OCI-LY7 (cell line): ENCODE results near the gene RXRA. TPM values are rescaled to one million over a fixed set of nuclear protein-coding genes. Genes with fewer than 3 reads are reported as not detected.

Source experiments
- BruUV-seq: library from RNA; stranded (reverse); fragments of 400-500 nt; replicated peaks from 2 replicates; lab custom pipeline; 2021; lab: Mats Ljungman, UMichigan
- CTCF ChIA-PET: fragments of 300-600 bp; sonication (Branson Sonifier 250); formaldehyde crosslinking; loops from one replicate; lab custom pipeline; 2022; ENCODE audit warnings: antibody characterized with exemption; ENCODE audit not compliant: unreplicated experiment; lab: Charles Lee
- POLR2A ChIA-PET: fragments of 300-600 bp; sonication (Branson Sonifier 250); formaldehyde crosslinking; loops from one replicate; lab custom pipeline; 2022; ENCODE audit warnings: antibody characterized with exemption; lab: Charles Lee
- DNase-seq: peaks from one replicate; pipeline ENCODE4 v3.0.0-alpha.2; 2015; ENCODE audit warnings: low spot score
- H2AFZ ChIP-seq: fragments of 200-600 bp; sonication (generic), shearing (Covaris generic); 2 replicates; pipeline ENCODE4 v1.6.1; 2014; ENCODE audit warnings: mild to moderate bottlenecking, antibody characterized with exemption, low read length, moderate library complexity
- H3K27ac ChIP-seq: fragments of 200-600 bp; sonication (generic); 2 replicates; pipeline ENCODE4 v1.5.1; 2014; ENCODE audit warnings: mixed run types, low read depth, mild to moderate bottlenecking, moderate library complexity, low read length, inconsistent platforms; ENCODE audit not compliant: poor library complexity, severe bottlenecking
- H3K36me3 ChIP-seq: fragments of 200-600 bp; sonication (generic); 2 replicates; pipeline ENCODE4 v1.6.1; 2014; ENCODE audit warnings: mild to moderate bottlenecking, antibody characterized with exemption, low read length, moderate library complexity, mixed read lengths; ENCODE audit not compliant: insufficient read depth
- H3K4me1 ChIP-seq: fragments of 200-600 bp; sonication (generic); 2 replicates; pipeline ENCODE4 v1.5.1; 2014; ENCODE audit warnings: mild to moderate bottlenecking, low read length; ENCODE audit not compliant: insufficient read depth, poor library complexity, severe bottlenecking
- H3K4me2 ChIP-seq: fragments of 200-600 bp; sonication (generic); 2 replicates; pipeline ENCODE4 v1.6.1; 2014; ENCODE audit warnings: mild to moderate bottlenecking, low read length
- H3K4me3 ChIP-seq: fragments of 200-600 bp; sonication (generic); 2 replicates; pipeline ENCODE4 v1.5.1; 2014; ENCODE audit warnings: mild to moderate bottlenecking, low read depth, low read length; ENCODE audit not compliant: poor library complexity, severe bottlenecking
- H3K79me2 ChIP-seq: fragments of 200-600 bp; sonication (generic); 2 replicates; pipeline ENCODE4 v1.6.1; 2016; ENCODE audit warnings: low read depth, mild to moderate bottlenecking, low read length, moderate library complexity, mixed read lengths; ENCODE audit not compliant: insufficient read depth
- H3K9me2 ChIP-seq: fragments of 200-600 bp; sonication (generic); 2 replicates; pipeline ENCODE4 v1.6.1; 2016; ENCODE audit warnings: mild to moderate bottlenecking, low read length, mixed read lengths; ENCODE audit not compliant: insufficient read depth
- H3K9me3 ChIP-seq: fragments of 200-600 bp; sonication (generic); 2 replicates; pipeline ENCODE4 v1.6.1; 2014; ENCODE audit warnings: mild to moderate bottlenecking, mixed run types, low read length, mixed read lengths
- H4K20me1 ChIP-seq: fragments of 200-600 bp; sonication (generic); 2 replicates; pipeline ENCODE4 v1.6.1; 2014; ENCODE audit warnings: mild to moderate bottlenecking, antibody characterized with exemption, low read length, moderate library complexity, mixed read lengths; ENCODE audit not compliant: insufficient read depth
- EZH2phosphoT487 ChIP-seq: fragments of 200-600 bp; sonication (generic); IDR thresholded peaks from 2 replicates; pipeline ENCODE4 v1.6.1; 2018; ENCODE audit warnings: low read depth, borderline replicate concordance, mild to moderate bottlenecking, mixed run types, antibody characterized with exemption, low read length, moderate library complexity, mixed read lengths
- intact Hi-C: fragments of 100-400 bp; cut with micrococcal nuclease; formaldehyde crosslinking; loops from one replicate; pipeline ENCODE4 v1.10.0; 2022; ENCODE audit not compliant: unreplicated experiment
- total RNA-seq, 2 experiments: library from RNA; depleted of rRNA in 1 of 2; stranded (reverse); fragments of >200 nt in 1 of 2; shearing (Covaris generic) in 1 of 2; gene quantifications; 2 replicates each; pipeline ENCODE4 v1.2.3, GENCODE V29; 2014 to 2022
- TF ChIP-seq, protein P1 (sequence below): fragments of 200-600 bp; sonication (generic); conservative IDR thresholded peaks from 2 replicates; pipeline ENCODE4 v1.5.1; 2014; ENCODE audit warnings: mild to moderate bottlenecking, antibody characterized with exemption, low read length, moderate library complexity, mixed read lengths

The RXRA gene
- total RNA-seq, 2 experiments from 2014 or later: 0.25 to 0.40 TPM

DNA sequence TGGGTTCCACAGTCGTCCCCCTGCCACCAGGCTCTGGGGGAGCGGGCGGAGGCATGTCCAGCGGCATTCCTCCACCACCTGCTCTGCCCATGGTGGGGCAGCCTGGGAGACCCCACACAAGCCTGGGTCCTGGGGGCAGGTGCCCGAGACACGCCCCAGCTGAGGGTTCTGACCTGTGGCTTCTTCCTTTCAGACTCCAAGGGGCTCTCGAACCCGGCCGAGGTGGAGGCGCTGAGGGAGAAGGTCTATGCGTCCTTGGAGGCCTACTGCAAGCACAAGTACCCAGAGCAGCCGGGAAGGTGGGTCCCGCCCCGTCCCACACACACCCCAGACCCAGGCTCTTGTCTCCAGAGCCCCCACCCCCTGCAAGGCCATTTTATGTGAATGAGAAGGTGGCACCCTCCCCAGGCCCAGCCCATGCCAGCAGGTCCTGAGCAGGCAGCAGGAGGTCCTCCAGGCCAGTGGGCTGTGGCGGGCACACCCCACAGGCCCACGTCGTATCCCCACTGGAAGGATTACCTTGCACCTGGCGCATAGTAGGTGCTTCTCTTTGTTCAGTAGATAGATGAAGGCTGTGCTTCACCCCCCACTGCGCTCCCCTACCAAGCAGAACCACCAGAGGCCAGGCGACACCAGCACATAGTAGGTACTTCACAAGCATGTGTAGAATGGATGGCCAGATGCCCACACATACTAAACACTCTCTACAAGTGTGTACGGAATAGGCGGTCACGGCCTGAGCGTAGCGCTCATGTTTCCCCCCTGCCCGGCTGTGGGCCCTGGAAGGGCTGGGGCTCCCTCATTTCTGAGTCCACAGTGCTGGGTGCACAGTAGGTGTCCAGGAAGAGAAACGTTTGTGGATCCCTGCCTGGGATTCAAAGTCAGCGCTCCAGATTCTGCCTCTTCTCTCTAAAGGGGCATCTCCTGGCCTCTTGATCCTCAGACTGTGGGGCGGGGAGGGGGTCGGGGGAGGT is 107.9 kb downstream of the RXRA start:
- Histone ChIP-seq H3K4me3 (no peak overlapping the region), H3K4me1 (no peaks in the 10 kb centered on the region), H2AFZ (no peak overlapping the region), H4K20me1 (no peaks in the 10 kb centered on the region), H3K27ac (no peak overlapping the region), H3K9me3 (no peaks in the 10 kb centered on the region), H3K36me3 (no peaks in the 10 kb centered on the region), H3K79me2 (no peaks in the 10 kb centered on the region), H3K9me2 (no peaks in the 10 kb centered on the region), H3K4me2 (no peak overlapping the region)
- BruUV-seq: no TSS peak
- DNase-seq: no peak
- intact Hi-C loops: no loop called here
- ChIA-PET CTCF (no interaction called here), POLR2A (interaction anchor here (0.7 kb wide), 1 partner anchor 19 kb away, joined by 3 read pairs; no protein-coding TSS in a partner anchor)
- TF ChIP-seq EZH2phosphoT487: no peak
- TF ChIP-seq, protein P1, sequence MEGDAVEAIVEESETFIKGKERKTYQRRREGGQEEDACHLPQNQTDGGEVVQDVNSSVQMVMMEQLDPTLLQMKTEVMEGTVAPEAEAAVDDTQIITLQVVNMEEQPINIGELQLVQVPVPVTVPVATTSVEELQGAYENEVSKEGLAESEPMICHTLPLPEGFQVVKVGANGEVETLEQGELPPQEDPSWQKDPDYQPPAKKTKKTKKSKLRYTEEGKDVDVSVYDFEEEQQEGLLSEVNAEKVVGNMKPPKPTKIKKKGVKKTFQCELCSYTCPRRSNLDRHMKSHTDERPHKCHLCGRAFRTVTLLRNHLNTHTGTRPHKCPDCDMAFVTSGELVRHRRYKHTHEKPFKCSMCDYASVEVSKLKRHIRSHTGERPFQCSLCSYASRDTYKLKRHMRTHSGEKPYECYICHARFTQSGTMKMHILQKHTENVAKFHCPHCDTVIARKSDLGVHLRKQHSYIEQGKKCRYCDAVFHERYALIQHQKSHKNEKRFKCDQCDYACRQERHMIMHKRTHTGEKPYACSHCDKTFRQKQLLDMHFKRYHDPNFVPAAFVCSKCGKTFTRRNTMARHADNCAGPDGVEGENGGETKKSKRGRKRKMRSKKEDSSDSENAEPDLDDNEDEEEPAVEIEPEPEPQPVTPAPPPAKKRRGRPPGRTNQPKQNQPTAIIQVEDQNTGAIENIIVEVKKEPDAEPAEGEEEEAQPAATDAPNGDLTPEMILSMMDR: no peak

DNA sequence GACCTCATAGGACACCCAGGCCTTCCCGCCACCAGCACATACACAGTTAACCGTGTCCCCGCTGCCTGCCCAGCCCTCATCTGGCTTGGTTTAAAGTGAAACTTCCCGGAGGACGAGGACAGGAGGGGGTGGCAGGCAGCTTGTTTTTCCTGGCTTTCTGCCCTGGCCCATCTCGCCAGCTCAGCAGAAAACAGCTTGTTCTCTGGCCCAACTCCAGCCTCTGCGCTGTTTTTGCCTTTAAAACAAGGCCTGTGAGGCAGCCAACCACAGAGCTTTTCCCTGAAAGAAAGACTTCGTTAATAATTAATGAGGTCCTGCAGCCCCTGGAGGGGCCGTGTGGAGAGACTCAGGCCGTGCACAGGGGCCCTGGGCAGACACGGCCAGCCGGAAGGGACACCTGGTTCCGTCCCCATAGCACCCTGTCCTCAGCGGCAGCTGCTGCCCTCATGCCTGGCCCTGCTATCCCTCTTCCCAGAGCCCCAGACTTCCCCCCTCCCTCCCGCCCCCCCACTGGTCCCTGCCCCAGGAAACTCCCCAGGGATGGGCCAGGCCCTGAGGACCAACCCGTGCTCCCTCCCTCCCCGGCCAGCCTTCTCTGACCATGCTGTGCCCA is 108.7 kb downstream of the RXRA start:
- Histone ChIP-seq H3K36me3 (no peaks in the 10 kb centered on the region), H3K4me1 (no peaks in the 10 kb centered on the region), H3K4me2 (no peak overlapping the region), H3K27ac (no peak overlapping the region), H3K79me2 (no peaks in the 10 kb centered on the region), H3K9me2 (no peaks in the 10 kb centered on the region), H2AFZ (no peak overlapping the region), H4K20me1 (no peaks in the 10 kb centered on the region), H3K4me3 (no peak overlapping the region), H3K9me3 (no peaks in the 10 kb centered on the region)
- CTCF ChIA-PET: no interaction called here
- POLR2A ChIA-PET: interaction anchor here (0.7 kb wide), 1 partner anchor 18 kb away, joined by 3 read pairs; no protein-coding TSS in a partner anchor
- no TSS peak for BruUV-seq
- intact Hi-C loops: no loop called here
- DNase-seq: no peak
- no peak for TF ChIP-seq EZH2phosphoT487
- TF ChIP-seq, protein P1: no peak
